Endothelial cell of umbilical vein (primary cell): ENCODE results near the gene SARS1. TPM values are rescaled to one million over a fixed set of nuclear protein-coding genes. Genes with fewer than 3 reads are reported as not detected.

Experiments used
- BruUV-seq: library from RNA; stranded (reverse); fragments of 400-500 nt; replicated peaks from 2 replicates; lab custom pipeline; 2021; lab: Mats Ljungman, UMichigan
- CTCF ChIA-PET: fragments of 300-600, 350-600 bp; sonication (Branson Sonifier 250); formaldehyde crosslinking; loops from one replicate; lab custom pipeline; 2021; ENCODE audit warnings: antibody characterized with exemption, inconsistent platforms; lab: Charles Lee
- POLR2A ChIA-PET: fragments of 300-600, 350-600 bp; sonication (Branson Sonifier 250); formaldehyde crosslinking; loops from one replicate; lab custom pipeline; 2021; ENCODE audit warnings: antibody characterized with exemption, inconsistent platforms; lab: Charles Lee
- DNase-seq: peaks from one replicate; pipeline ENCODE4 v3.0.0-alpha.2; 2011; ENCODE audit warnings: low read depth, low spot score
- FAIRE-seq: peaks from 2 replicates; lab custom pipeline; 2011; peaks lifted over from hg19 to GRCh38; lab: Jason Lieb, UNC
- H2AFZ ChIP-seq: 2 replicates; pipeline ENCODE4 v1.6.0; 2012; ENCODE audit warnings: low read depth, low read length, control low read depth, inconsistent platforms
- H3K27ac ChIP-seq: 2 replicates; pipeline ENCODE4 v1.5.1; 2011; ENCODE audit warnings: low read depth, mild to moderate bottlenecking, control low read depth, low read length, moderate library complexity; ENCODE audit not compliant: insufficient read depth
- H3K27me3 ChIP-seq, 2 experiments: 2 replicates each; pipeline versions ENCODE4 v1.6.0 to v1.6.1; 2011; ENCODE audit warnings: low read length in 2 of 2, mixed read lengths in 1 of 2; ENCODE audit not compliant: control insufficient read depth in 2 of 2, insufficient read depth in 2 of 2
- H3K36me3 ChIP-seq, 2 experiments: 2 replicates in 1 of 2; 3 replicates in 1 of 2; pipeline ENCODE4 v1.5.1; 2011; ENCODE audit warnings: low read length in 2 of 2, mild to moderate bottlenecking in 1 of 2, moderate library complexity in 1 of 2; ENCODE audit not compliant: control insufficient read depth in 2 of 2, insufficient read depth in 2 of 2; ENCODE audit errors: extremely low read depth in 1 of 2
- H3K4me1 ChIP-seq: 3 replicates; pipeline ENCODE4 v1.5.1; 2011; ENCODE audit warnings: mild to moderate bottlenecking, low read length; ENCODE audit not compliant: control insufficient read depth, insufficient read depth; ENCODE audit errors: extremely low read depth
- H3K4me2 ChIP-seq: 2 replicates; pipeline ENCODE4 v1.6.1; 2011; ENCODE audit warnings: low read length, control low read depth, mixed read lengths; ENCODE audit not compliant: insufficient read depth
- H3K4me3 ChIP-seq, 3 experiments: fragments of 200-600 bp in 1 of 3; sonication (generic), shearing (Covaris generic) in 1 of 3; replicated peaks in 1 of 3; 2 replicates each; pipeline ENCODE4 v1.5.1; 2011 to 2016; ENCODE audit warnings: control low read depth in 3 of 3, low read length in 3 of 3, mild to moderate bottlenecking in 2 of 3, inconsistent platforms in 1 of 3, low read depth in 1 of 3, moderate library complexity in 1 of 3; ENCODE audit not compliant: insufficient read depth in 1 of 3
- H3K79me2 ChIP-seq: 2 replicates; pipeline ENCODE4 v1.6.0; 2012; ENCODE audit warnings: low read length, inconsistent platforms; ENCODE audit not compliant: control insufficient read depth, insufficient read depth
- H3K9ac ChIP-seq: replicated peaks from 2 replicates; pipeline ENCODE3; 2011; ENCODE audit warnings: low read length, control low read depth; ENCODE audit not compliant: insufficient read depth; ENCODE audit errors: extremely low read depth
- H3K9me1 ChIP-seq: replicated peaks from 3 replicates; pipeline ENCODE4 v1.6.0; 2011; ENCODE audit warnings: mild to moderate bottlenecking, low read length; ENCODE audit not compliant: control insufficient read depth, insufficient read depth; ENCODE audit errors: extremely low read depth
- H3K9me3 ChIP-seq: replicated peaks from 2 replicates; pipeline ENCODE4 v1.5.1; 2012; ENCODE audit warnings: low read length, inconsistent platforms; ENCODE audit not compliant: control insufficient read depth, insufficient read depth
- H4K20me1 ChIP-seq: replicated peaks from 2 replicates; pipeline ENCODE3; 2011; ENCODE audit warnings: mild to moderate bottlenecking, low read length; ENCODE audit not compliant: control insufficient read depth, insufficient read depth; ENCODE audit errors: extremely low read depth
- EZH2 ChIP-seq: IDR thresholded peaks from 2 replicates; pipeline ENCODE4 v1.6.1; 2012; ENCODE audit warnings: borderline replicate concordance, low read depth, mild to moderate bottlenecking, moderate library complexity, low read length, inconsistent platforms; ENCODE audit not compliant: severe bottlenecking
- FOS ChIP-seq: IDR thresholded peaks from 2 replicates; pipeline ENCODE4 v1.6.1; 2011; ENCODE audit warnings: mild to moderate bottlenecking, low read length, moderate library complexity, borderline replicate concordance; ENCODE audit not compliant: insufficient read depth
- GATA2 ChIP-seq: IDR thresholded peaks from 2 replicates; pipeline ENCODE4 v1.7.0; 2011; ENCODE audit warnings: low read depth, mild to moderate bottlenecking, moderate library complexity, mixed read lengths, low read length; ENCODE audit not compliant: insufficient read length, insufficient read depth
- JUN ChIP-seq: IDR thresholded peaks from 2 replicates; pipeline ENCODE4 v1.6.1; 2011; ENCODE audit warnings: borderline replicate concordance, low read depth; ENCODE audit not compliant: insufficient read length, insufficient read depth
- MAX ChIP-seq: IDR thresholded peaks from 2 replicates; pipeline ENCODE4 v1.6.1; 2011; ENCODE audit not compliant: insufficient read depth, insufficient read length
- MYC ChIP-seq: IDR thresholded peaks from one replicate; pipeline ENCODE4 v1.6.1; 2011; ENCODE audit warnings: mild to moderate bottlenecking, low read depth, low read length
- POLR2A ChIP-seq: IDR thresholded peaks from 2 replicates; pipeline ENCODE4 v1.6.1; 2012; ENCODE audit warnings: low read depth, mild to moderate bottlenecking, control low read depth, low read length
- POLR2AphosphoS5 ChIP-seq: IDR thresholded peaks from 2 replicates; pipeline ENCODE4 v1.6.1; 2012; ENCODE audit warnings: low read depth, mild to moderate bottlenecking, control low read depth, low read length, moderate library complexity; ENCODE audit not compliant: insufficient read depth
- dilution Hi-C: fragments of 300-500 bp; cut with MboI; formaldehyde crosslinking; loops from one replicate; pipeline ENCODE4 v1.15.0; 2019; ENCODE audit warnings: low sequenced_read_pairs; ENCODE audit not compliant: extremely low pct_ligation_motif_present
- intact Hi-C: fragments of 100-400 bp; cut with micrococcal nuclease; formaldehyde crosslinking; loops from one replicate; pipeline ENCODE4 v1.10.0; 2022
- polyA plus RNA-seq, 4 experiments: library from polyadenylated mRNA; depleted of rRNA in 3 of 4; stranded (reverse) in 3 of 4; unstranded in 1 of 4; fragments of >200 nt; gene quantifications; 2 replicates each; pipeline versions ENCODE4 v1.2.1 to v1.2.3, GENCODE V29; 2011 to 2012; ENCODE audit warnings: missing spikeins in 1 of 4
- total RNA-seq: library from RNA; stranded (reverse); gene quantifications from 2 replicates; pipeline ENCODE4 v1.2.3, GENCODE V29; 2021
- TF ChIP-seq, protein P1 (sequence below), 2 donors: IDR thresholded peaks; 1 replicate in 1 of 2; 2 replicates in 1 of 2; pipeline ENCODE4 v1.5.1; 2011; ENCODE audit warnings: low read length in 2 of 2, mild to moderate bottlenecking in 2 of 2, moderate library complexity in 2 of 2, control low read depth in 1 of 2, inconsistent platforms in 1 of 2, low read depth in 1 of 2; ENCODE audit not compliant: insufficient read depth in 1 of 2; ENCODE audit errors: extremely low read depth in 1 of 2

Gene SARS1
- total and polyA plus RNA-seq, 2 donors (not counting 3 experiments of a cell fraction or from before 2014, with no cell fraction given) = 110 to 178 TPM

GRCh38 chr1:109256085-109256484, 42.4 kb downstream of the SARS1 start:
- no peaks in the 10 kb centered on the region for H3K9me3 ChIP-seq
- no peak overlapping the region for H3K4me2 ChIP-seq
- H3K27me3 ChIP-seq = peaks cover 0 to 2% of the 10 kb centered on the region in 2 experiments
- no peaks in the 10 kb centered on the region for H4K20me1 ChIP-seq
- BruUV-seq = no TSS peak
- H3K27ac ChIP-seq = no peak overlapping the region
- H3K36me3 ChIP-seq = no peaks in the 10 kb centered on the region
- DNase-seq (no peak), FAIRE-seq (no peak)
- no peak overlapping the region for H3K4me3 ChIP-seq
- intact Hi-C loops = no loop called here
- POLR2A ChIA-PET = no interaction called here
- H3K4me1 ChIP-seq = no peaks in the 10 kb centered on the region
- dilution Hi-C loops = no loop called here
- CTCF ChIA-PET = interaction anchor here (1.0 to 2.1 kb wide), 4 partner anchors 17 to 277 kb away, joined by 3 to 11 read pairs (median 4); partner anchors contain the start of gene SORT1
- no peak overlapping the region for H2AFZ ChIP-seq
- no peak overlapping the region for H3K9ac ChIP-seq
- no peaks in the 10 kb centered on the region for H3K79me2 ChIP-seq
- H3K9me1 ChIP-seq = no peaks in the 10 kb centered on the region
- TF ChIP-seq MAX = no peak
- TF ChIP-seq GATA2 = no peak
- no peak for TF ChIP-seq POLR2AphosphoS5
- no peak for TF ChIP-seq FOS
- no peak for TF ChIP-seq JUN
- no peak for TF ChIP-seq MYC
- TF ChIP-seq, protein P1, sequence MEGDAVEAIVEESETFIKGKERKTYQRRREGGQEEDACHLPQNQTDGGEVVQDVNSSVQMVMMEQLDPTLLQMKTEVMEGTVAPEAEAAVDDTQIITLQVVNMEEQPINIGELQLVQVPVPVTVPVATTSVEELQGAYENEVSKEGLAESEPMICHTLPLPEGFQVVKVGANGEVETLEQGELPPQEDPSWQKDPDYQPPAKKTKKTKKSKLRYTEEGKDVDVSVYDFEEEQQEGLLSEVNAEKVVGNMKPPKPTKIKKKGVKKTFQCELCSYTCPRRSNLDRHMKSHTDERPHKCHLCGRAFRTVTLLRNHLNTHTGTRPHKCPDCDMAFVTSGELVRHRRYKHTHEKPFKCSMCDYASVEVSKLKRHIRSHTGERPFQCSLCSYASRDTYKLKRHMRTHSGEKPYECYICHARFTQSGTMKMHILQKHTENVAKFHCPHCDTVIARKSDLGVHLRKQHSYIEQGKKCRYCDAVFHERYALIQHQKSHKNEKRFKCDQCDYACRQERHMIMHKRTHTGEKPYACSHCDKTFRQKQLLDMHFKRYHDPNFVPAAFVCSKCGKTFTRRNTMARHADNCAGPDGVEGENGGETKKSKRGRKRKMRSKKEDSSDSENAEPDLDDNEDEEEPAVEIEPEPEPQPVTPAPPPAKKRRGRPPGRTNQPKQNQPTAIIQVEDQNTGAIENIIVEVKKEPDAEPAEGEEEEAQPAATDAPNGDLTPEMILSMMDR (IDR thresholded peaks at IDR 0.05; ENCODE audit: extremely low read depth in 1 of 2, insufficient read depth in 1 of 2, low read depth in 1 of 2, low read length in 2 of 2) = no peak
- no peak for TF ChIP-seq POLR2A
- TF ChIP-seq EZH2 = no peak
